NCI-H460 (cell line): Measurements from ENCODE around the gene FMN1. TPM values are rescaled to one million over a fixed set of nuclear protein-coding genes. Genes with fewer than 3 reads are reported as not detected.
"Not testable (repeated sequence)": the region's sequence is repeated elsewhere in the genome, so short reads cannot be mapped to it uniquely, and the experiment has no call there.

Experiments used
- DNase-seq: peaks from one replicate; pipeline ENCODE4 v3.0.0-alpha.2; 2016; ENCODE audit warnings: low read depth; ENCODE audit errors: extremely low read depth
- total RNA-seq: library from RNA; depleted of rRNA; stranded (reverse); fragments of >200 nt; shearing (Covaris generic); gene quantifications from 2 replicates; pipeline ENCODE4 v1.2.3, GENCODE V29; 2014

The FMN1 gene
- total RNA-seq, 1 experiment from 2014 or later: 1.4 TPM

DNA sequence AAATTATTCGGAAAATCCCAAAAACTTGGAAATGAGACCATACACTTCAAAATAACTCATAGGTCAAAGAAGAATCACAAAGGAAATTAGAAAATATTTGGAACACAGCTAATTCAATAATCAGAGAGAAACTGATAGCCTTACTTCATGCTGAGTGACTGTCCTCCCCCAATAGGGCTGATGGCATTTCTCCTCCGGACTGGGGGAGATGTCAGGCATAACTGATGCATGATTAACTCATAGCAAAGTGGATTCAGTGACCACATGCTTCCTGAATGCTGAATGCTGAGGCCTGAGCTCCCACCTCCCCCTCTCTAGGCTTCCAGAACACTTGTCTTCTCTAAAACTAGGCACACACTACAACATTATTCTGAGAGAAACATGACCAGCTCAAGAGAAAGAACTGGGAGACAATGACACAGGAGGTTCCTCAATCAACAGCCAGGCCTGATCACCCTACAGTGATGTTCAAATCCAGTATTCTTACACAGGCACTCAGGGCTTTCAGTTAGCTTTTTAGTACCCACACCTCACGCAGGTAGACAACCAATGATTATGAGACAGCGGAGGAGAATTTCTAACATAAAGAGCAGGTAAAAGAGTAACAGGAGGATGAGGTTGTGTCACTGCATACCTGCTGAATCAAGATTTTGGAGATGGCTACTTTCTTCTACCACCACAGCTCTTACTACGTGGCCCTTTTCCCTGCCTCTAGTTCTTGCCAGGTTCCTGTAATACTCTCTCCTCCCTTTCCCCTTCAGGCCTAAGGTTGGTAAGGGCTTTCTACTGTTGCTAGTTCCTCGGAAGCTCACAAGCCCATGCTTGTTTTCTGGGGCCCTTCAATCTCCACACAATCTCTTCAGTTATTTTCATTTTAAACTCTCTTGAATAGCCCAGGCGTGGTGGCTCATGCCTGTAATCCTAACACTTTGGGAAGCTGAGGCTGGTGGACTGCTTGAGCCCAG, 96.1 kb downstream of the FMN1 start:
- no peak for DNase-seq

DNA sequence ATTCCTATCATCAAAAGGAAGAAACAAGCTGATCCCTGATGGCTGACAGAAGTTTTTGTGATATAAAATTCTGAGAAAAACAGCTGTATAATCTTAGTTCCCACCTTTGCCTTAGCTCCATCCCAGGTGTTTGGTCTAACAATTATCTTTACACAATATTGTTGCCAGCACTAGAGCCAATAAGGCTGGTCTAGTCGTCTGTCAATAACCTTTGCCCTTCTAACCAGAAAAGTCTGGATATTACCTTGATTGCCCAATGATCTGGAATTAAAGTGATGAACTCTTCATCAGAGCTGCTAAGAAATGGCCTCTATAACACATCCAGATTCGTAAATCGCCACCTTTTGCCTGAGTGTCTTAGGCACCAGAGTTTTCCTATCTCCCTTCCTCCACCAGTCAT, 98.4 kb downstream of the FMN1 start:
- no peak for DNase-seq

DNA sequence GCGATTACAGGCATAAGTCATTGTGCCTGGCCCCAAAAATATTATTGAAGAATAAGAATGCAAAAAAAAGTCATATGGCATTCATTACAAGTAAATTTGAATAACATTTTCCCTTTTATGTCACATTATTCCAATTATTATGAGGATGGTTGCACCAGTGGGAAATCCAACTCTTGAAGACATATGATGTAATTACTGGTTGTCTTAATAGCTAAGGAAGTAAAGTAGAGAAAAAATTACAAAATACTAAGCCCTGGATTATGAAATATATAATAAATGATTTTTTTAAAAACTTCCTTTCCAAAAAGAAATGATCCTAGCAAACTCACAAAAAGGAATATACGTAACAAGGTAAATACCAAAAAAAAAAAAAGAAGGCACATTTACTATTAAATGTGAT, 98.9 kb downstream of the FMN1 start:
- no peak for DNase-seq

DNA sequence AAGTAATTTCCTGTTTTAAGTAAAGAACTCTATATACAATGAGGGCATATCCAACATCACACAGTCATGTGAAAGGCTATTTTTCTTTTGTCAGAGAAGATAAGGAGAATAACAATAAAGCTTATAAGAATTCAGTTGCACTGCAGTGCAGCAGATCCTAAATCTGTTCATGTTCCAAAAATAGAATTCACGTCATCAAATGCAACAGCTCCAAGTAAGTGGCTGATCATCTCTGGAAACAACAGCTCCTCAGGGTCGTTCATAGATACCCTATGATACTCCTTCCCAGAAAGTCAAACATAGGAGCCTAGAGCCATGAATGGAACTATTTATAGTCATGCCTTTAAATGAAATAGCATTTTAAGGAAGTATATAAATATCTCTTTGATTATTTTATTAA, 100.2 kb downstream of the FMN1 start:
- no peak for DNase-seq

DNA sequence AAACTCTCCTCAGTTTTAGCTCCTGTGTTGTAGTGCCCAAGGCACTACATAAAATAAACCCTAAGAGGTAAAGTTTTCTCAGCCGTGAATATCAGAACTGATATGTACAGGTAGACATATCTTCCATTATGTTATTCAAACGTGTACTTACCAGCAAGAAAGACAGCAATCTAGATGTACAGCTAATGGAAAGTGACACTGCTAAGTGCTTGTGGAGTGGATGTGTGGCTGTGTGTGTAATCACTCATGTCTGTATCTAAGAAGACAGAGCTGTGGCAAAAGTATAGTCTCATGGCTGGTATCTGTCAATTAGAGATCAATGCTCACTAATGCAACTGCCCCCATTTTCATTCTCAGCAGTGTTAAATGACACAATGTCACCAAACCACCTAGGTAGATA, 101.3 kb downstream of the FMN1 start:
- no peak for DNase-seq

DNA sequence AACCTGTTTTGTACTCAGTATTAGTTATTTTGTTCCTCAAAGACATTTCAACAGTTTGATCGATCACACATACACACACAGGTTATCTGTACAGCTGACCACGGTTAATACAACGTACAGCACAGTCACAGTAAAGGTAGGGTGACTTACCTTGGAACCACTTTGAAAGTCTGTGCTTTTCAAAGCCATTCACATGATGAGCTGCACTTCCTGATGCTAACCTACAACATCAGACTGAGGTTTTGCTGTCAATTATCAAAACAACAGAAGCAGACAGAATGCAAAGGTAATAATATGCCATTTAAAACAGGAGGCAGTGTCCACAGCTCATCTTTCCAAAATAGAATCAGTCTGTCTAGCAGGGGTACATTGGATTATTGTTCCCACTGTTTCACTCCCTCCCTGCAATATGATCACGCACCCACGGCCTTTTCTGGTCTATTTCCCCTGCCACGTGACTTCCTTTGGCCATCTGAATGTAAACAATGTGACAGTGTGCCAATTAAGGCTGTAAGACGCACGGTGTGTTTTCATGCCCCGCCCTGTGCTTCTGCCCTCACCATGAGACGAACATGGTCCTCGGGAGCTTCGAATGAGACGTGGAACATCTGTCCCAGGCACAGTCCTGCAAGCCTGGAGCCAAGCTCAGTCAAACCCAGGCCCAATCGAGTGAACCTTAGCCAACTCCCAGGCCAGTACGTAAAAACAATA, 102.4 kb downstream of the FMN1 start:
- no peak for DNase-seq

DNA sequence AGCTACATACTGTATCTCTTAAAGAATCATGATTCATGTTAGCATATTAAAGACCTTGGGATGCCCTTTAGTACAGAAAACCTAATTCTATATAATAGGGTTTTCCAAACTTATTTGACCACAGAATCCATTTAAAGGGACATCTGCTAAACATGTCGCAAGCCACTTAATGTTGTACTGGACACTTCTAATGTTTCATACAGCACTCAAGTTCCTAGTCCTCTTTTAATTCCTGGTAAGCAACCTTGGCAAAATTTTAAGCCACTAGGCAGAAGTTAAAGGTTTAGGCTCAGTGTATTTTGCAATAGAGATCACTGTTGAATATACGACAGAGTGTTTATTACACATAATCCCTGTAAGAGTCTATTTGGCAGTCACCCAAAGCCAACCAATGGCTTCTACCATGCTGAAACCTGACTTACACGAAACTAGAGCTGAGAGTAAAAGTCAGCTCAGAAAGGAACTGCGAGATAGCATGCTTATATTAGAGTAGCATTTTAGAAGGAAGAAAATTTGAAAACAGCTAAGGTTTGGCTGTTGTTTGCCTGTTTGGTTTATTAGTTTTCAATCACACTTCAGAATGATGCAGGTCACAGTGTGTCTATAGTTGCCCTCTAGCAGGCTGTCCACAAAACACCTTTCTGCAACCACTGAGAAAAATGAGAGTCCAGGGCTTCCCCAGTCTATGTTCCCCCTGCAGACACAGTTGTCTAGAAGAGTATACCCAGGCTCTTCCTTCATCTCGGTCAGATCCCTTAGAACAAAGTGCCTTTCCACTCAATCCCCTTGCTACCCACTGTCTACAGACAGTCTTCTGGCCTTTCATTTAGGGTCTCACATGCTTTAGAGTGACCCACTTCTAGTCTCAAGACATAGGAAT, 104.4 kb downstream of the FMN1 start:
- no peak for DNase-seq

DNA sequence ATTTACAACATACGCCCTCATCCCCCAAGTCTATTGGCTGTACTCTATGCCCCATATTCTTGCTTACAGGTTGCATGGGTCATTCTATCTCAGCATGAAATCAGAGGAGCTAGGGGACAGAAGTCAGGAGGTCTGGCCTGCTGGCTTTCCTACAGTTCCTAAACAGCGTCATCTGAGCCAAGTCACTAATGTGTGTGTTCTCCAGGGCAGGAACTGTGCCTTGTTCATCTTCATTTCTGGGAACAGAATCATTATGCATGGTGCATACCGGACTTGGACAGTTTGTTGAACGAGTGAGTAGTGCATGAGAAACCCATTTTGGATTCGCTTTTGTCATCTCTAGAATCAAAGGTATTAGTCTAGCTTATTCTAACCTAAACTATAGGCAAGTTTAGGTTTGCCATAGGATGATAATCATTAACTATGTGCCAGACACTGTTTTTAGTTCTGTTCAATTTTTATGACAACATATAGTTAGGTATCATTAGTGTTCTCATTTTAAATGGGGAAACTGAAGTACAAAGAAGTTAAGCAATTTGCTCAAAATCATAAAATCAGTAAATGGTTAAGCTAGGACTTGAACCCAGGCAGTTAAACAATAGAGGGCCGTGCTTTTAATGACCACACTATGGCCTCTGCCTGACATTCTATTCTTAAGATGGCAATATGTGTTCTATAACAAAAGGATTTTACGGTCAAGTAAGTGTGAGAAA, 105.2 kb downstream of the FMN1 start:
- no peak for DNase-seq

DNA sequence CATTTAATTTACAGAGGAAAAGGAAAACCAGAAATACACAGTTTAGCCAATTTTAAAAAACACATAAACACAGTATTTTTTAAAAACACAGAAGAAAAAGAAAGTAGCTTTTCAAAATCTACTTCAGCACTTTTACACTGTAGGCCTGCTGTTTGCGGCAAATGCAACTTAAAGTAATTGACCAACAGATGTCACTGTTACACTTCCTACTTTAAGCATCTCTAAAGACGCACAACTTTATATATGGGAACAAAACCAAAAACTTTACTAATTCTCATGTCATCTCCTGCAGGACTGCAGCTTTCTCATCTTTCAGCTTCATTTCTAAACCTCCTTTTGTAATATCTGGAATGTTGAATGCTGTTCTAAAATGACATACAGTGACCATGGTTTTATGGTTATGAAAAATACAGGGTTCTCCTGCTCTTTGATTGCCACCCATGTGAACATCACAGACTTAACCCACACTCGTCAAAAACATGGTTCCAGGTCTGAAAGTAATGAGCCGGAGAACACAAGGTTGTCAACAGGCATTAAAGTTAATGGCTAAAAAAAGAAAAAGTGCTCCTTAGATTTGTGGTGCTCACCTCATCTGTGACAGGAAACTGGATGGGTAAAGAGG, 107.9 kb downstream of the FMN1 start:
- DNase-seq: peak; percentile 40

DNA sequence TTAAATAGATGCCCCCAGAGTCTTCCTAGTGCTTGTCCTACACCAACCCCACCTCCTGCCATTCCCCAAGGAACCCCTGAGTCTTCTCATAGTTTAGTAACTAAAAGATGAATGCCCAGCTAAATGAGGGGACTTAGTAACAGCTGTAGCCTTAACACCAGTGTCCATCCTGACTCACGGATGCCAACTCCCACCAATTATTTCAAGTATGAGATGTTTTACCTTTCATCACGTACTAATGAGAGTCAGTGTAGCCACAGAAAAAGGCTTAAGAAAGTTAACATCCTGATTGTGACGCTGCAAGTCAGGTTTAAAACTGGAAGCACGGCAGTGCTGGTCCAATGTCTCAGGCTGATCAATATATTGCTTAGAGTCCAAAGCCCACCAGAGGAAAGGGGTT, 109.9 kb downstream of the FMN1 start:
- DNase-seq: no peak

DNA sequence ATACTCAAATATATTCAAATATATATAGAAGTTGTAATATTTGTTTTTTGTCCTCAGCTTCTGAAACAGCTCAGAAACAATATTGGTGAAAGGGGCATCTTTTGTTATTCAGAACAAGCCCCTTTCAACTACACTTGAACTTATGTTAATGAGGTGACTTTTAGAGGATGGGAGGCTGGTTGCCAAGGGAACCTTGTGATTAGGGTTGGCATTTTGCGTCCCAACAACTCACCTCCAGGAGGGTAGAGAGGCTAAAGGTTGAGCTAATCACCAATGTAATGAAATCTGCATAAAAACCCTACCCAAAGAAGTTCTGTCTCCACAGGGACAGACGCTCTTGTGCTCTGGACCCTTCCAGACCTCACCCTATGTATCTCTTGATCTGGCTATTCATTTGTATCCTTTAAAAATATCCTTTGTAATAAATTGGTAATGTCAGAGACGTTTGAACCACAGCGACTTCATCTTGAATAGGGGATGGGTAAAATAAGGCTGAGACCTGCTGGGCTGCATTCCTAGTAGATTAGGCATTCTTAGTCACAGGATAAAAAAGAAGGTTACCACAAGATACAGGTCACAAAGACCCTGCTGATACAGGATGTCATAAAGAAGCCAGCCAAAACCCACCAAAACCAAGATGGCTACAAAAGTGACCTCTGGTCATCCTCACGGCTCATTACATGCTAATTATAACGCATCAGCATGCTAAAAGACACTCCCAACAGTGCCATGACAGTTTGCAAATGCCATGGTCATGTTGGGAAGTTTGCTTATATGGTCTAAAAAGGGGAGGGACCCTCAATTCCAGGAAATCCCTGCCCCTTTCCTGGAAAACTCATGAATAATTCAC, 111.1 kb downstream of the FMN1 start:
- DNase-seq: no peak

DNA sequence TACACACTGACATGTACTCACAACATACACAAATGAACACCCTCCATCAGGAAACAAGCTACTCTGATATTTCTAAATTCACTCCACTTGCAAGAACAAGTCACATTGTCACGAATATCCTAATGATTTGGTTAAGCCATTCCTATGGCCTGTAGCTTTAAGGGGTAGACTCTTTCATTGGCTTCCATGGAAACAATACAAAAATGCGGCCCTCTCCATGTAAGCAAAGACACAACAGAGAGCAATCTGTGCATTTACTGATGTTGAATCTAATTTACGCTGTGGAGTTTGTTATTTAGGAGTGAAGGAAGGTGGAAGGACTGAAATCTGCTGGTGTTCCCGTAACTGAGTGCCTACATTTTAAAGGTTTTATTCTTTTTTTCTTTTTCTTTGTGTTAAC, 114.5 kb downstream of the FMN1 start:
- no peak for DNase-seq

DNA sequence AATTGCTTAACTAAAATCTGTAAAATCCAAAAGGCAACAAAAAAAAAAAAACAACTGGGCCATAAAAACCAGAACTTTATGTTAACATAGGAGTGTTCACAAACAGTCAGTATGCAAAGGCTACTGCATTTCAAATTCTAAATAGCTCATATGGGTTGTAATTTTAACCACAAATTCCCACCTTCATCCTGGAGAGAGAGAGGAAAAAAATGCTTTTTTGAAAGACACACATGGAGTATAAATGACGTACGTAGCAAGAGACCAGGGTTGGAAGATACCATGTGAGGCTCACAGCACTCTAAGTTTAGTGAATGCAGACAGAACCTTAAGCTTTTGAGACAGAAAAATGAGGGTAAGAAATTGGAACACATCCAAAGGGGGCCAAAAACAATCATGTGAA, 115.9 kb downstream of the FMN1 start:
- DNase-seq: no peak

DNA sequence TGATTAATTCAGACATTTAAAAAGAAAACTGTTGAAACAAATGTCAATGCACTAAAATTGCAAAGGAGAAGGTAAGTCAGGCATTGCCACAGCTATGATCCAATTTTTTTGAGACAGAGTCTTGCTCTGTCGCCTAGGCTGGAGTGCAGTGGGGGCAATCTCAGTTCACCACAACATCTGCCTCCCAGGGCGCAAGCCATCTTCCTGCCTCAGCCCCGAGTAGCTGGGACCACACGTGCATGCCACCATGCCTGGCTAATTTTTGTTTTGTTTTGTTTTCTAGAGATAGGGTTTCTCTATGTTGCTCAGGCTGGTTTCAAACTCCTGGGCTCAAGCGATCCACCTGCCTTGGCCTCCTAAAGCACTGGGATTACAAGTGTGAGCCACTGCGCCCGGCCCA, 117.6 kb downstream of the FMN1 start:
- no peak for DNase-seq

DNA sequence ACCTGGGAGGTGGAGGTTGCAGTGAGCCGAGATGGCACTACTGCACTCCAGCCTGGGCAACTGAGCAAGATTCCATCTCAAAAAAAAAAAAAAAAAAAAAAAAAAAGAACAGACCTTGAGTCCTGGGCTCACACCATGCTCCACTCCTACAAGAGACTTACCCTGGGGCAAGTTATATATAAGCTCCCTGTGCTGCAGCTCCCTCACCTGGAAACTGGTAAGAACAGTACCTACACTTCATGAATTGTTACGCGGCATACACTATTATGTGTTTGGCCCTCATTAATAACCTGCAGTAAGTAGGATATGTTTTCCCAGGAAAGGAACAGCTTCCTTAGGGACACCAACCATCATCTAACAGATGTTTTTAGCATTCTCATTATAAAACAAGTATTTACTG, 119.6 kb downstream of the FMN1 start:
- DNase-seq: peak; percentile 6

DNA sequence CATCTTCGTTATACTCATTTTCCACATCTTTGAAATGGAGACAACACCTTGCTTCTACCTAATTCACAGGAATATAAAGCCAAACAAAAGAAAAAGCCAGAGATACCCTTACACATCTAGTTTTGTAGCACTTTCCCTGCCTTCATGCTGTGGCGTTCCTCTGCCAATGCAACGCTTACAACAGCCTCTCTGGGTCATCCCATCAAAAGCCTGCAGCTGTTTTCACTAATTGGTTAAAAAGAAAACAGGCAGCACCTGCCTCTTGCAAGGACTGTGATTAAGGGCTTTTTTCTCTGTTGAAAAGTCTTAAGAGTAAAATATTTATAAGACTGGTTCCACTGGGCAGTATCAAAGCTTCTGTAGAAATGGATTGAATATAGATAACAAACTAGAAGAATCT, 120.3 kb downstream of the FMN1 start:
- DNase-seq: no peak

DNA sequence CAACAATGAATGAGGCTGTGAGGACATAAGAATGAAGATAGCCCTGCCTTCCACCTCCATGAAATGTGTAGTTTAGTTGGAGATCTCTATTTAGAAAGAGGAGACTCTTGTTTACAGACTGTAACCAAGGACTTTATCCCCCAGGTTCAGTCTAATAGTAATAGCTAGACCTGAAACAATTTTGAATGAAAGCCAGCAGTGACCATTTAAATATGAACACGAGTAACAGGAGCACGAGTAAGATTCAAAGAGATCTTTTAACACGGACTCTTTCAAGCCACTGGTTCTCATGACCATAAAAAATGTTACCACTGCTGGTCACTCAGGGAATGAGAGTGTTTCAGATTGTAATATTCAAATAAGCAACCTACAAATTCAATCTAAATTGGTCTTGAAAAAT, 123.1 kb downstream of the FMN1 start:
- DNase-seq: no peak

DNA sequence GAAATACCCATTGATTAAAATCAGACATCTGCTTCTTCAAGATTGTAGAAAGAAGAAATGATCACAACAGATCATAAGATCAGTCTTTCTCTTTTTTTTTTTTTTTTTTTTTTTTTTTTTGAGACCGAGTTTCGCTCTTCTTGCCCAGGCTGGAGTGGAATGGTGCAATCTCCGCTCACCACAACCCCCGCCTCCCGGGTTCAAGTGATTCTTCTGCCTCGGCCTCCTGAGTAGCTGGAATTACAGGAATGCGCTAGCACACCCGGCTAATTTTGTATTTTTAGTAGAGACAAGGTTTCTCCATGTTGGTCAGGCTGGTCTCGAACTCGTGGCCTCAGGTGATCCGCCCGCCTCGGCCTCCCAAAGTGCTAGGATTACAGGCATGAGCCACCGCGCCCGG, 124.6 kb downstream of the FMN1 start:
- DNase-seq: not testable (repeated sequence)

DNA sequence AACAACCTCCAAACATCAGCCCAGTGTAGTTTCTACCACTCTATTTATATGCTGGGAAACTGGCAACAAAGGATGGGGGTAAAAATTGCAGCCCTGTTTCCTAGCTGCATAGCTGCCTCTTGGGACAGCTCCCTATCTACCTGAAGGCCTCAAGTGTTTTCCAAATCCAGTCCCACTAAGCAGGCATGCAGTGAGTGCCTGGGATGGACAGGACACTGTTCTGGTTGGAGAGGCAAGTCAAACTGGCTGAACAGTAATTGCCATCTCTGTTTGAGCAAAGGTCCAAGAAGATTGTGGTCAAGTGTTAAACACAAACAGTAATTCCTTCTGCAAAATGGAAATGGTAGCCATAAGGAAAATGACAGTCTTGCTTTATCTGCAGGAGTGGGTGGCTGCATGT, 125.4 kb downstream of the FMN1 start:
- DNase-seq: no peak
